ENCODE data around the gene ID2. TPM values are rescaled to one million over a fixed set of nuclear protein-coding genes. Genes with fewer than 3 reads are reported as not detected.

ID2 gene
- total and polyA plus RNA-seq, 5 experiments from 2014 or later = 67.1 to 630 (median 368) TPM

GRCh38 chr2:8641301-8641965, 40.4 kb upstream of the ID2 start:
- no peak overlapping the region for H3K27ac Mint-ChIP-seq
- no peak for ATAC-seq
- H3K27me3 Mint-ChIP-seq = no peaks in the 10 kb centered on the region
- no peaks in the 10 kb centered on the region for H3K9me3 Mint-ChIP-seq
- no peak overlapping the region for H3K4me3 Mint-ChIP-seq
- POLR2A ChIA-PET = no interaction called here
- no peaks in the 10 kb centered on the region for H3K36me3 Mint-ChIP-seq
- peaks cover 0 to 6% (median 1%) of the 10 kb centered on the region in 4 donors for H3K4me1 Mint-ChIP-seq
- DNase-seq = peak in 1 of 10 donors; percentile 10

- Mint-ChIP-seq H3K9me3 (no peaks in the 10 kb centered on the region), H3K27me3 (no peaks in the 10 kb centered on the region), H3K27ac (no peak overlapping the region), H3K4me1 (peaks cover 0 to 6% (median 1%) of the 10 kb centered on the region in 4 donors), H3K36me3 (no peaks in the 10 kb centered on the region), H3K4me3 (no peak overlapping the region)
- DNase-seq = no peak
- POLR2A ChIA-PET = interaction anchor here (1.0 kb wide), 1 partner anchor 40 kb away, joined by 3 read pairs; no protein-coding TSS in a partner anchor
- no peak for ATAC-seq
Measured at GRCh38 chr2:8642366-8643068, 39.3 kb upstream of the ID2 start.

- POLR2A ChIA-PET = interaction anchor here (0.6 kb wide), 1 partner anchor 41 kb away, joined by 3 read pairs; no protein-coding TSS in a partner anchor
- Mint-ChIP-seq H3K27me3 (no peaks in the 10 kb centered on the region), H3K4me3 (no peak overlapping the region), H3K9me3 (peaks cover 0 to 2% (median 0%) of the 10 kb centered on the region in 9 donors), H3K4me1 (peaks cover 0 to 6% (median 1%) of the 10 kb centered on the region in 4 donors), H3K36me3 (no peaks in the 10 kb centered on the region), H3K27ac (no peak overlapping the region)
- DNase-seq (peak in 1 of 10 donors; percentile 27), ATAC-seq (no peak)
Measured at GRCh38 chr2:8643250-8643995, 38.4 kb upstream of the ID2 start.

- peaks cover 0 to 2% (median 0%) of the 10 kb centered on the region in 9 donors for H3K9me3 Mint-ChIP-seq
- no peaks in the 10 kb centered on the region for H3K27me3 Mint-ChIP-seq
- ATAC-seq (no peak), DNase-seq (peak in 1 of 10 donors; percentile 7)
- H3K4me3 Mint-ChIP-seq = no peak overlapping the region
- H3K27ac Mint-ChIP-seq = no peak overlapping the region
- no peaks in the 10 kb centered on the region for H3K36me3 Mint-ChIP-seq
- POLR2A ChIA-PET = no interaction called here
- H3K4me1 Mint-ChIP-seq = peaks cover 0 to 6% (median 1%) of the 10 kb centered on the region in 4 donors
Measured at GRCh38 chr2:8643996-8644356, 37.9 kb upstream of the ID2 start.

GRCh38 chr2:8644605-8645175, 37.2 kb upstream of the ID2 start:
- ATAC-seq (peak; percentile 39 to 48), DNase-seq (peak in 2 of 10 donors; percentile 8 to 27)
- H3K4me3 Mint-ChIP-seq = no peak overlapping the region
- no peaks in the 10 kb centered on the region for H3K36me3 Mint-ChIP-seq
- H3K27ac Mint-ChIP-seq = peak overlapping the region in 1 of 10 donors; percentile 5
- no peaks in the 10 kb centered on the region for H3K27me3 Mint-ChIP-seq
- peaks cover 0 to 6% (median 1%) of the 10 kb centered on the region in 4 donors for H3K4me1 Mint-ChIP-seq
- peaks cover 0 to 2% (median 0%) of the 10 kb centered on the region in 9 donors for H3K9me3 Mint-ChIP-seq
- POLR2A ChIA-PET = no interaction called here

GRCh38 chr2:8645176-8645831, 36.6 kb upstream of the ID2 start:
- DNase-seq (peak in 1 of 10 donors; percentile 60), ATAC-seq (no peak)
- H3K27me3 Mint-ChIP-seq = no peaks in the 10 kb centered on the region
- POLR2A ChIA-PET = no interaction called here
- H3K36me3 Mint-ChIP-seq = no peaks in the 10 kb centered on the region
- no peak overlapping the region for H3K27ac Mint-ChIP-seq
- peaks cover 0 to 2% (median 0%) of the 10 kb centered on the region in 9 donors for H3K9me3 Mint-ChIP-seq
- no peak overlapping the region for H3K4me3 Mint-ChIP-seq
- H3K4me1 Mint-ChIP-seq = peaks cover 0 to 6% (median 1%) of the 10 kb centered on the region in 4 donors

GRCh38 chr2:8646731-8647461, 35.0 kb upstream of the ID2 start:
- Mint-ChIP-seq H3K27ac (no peak overlapping the region), H3K9me3 (peaks cover 0 to 2% (median 0%) of the 10 kb centered on the region in 9 donors), H3K4me3 (no peak overlapping the region), H3K4me1 (peaks cover 0 to 6% (median 1%) of the 10 kb centered on the region in 4 donors), H3K27me3 (no peaks in the 10 kb centered on the region), H3K36me3 (no peaks in the 10 kb centered on the region)
- POLR2A ChIA-PET = interaction anchor here (1.3 kb wide), 1 partner anchor 35 kb away, joined by 5 read pairs; the partner anchor contains the start of gene ID2
- DNase-seq (no peak), ATAC-seq (no peak)

- no peak overlapping the region for H3K27ac Mint-ChIP-seq
- peaks cover 0 to 2% (median 0%) of the 10 kb centered on the region in 9 donors for H3K9me3 Mint-ChIP-seq
- H3K4me3 Mint-ChIP-seq = no peak overlapping the region
- peaks cover 0 to 6% (median 1%) of the 10 kb centered on the region in 4 donors for H3K4me1 Mint-ChIP-seq
- H3K27me3 Mint-ChIP-seq = no peaks in the 10 kb centered on the region
- DNase-seq (no peak), ATAC-seq (no peak)
- H3K36me3 Mint-ChIP-seq = no peaks in the 10 kb centered on the region
- POLR2A ChIA-PET = interaction anchor here (1.3 kb wide), 1 partner anchor 35 kb away, joined by 5 read pairs; the partner anchor contains the start of gene ID2
Measured at GRCh38 chr2:8647462-8647857, 34.4 kb upstream of the ID2 start.

GRCh38 chr2:8648441-8649213, 33.2 kb upstream of the ID2 start:
- DNase-seq (no peak), ATAC-seq (no peak)
- H3K27me3 Mint-ChIP-seq = peaks cover 0 to 3% (median 0%) of the 10 kb centered on the region in 5 donors
- POLR2A ChIA-PET = no interaction called here
- peaks cover 0 to 1% (median 0%) of the 10 kb centered on the region in 3 donors for H3K36me3 Mint-ChIP-seq
- peaks cover 0 to 2% (median 0%) of the 10 kb centered on the region in 9 donors for H3K9me3 Mint-ChIP-seq
- peaks cover 0 to 6% (median 2%) of the 10 kb centered on the region in 4 donors for H3K4me1 Mint-ChIP-seq
- H3K4me3 Mint-ChIP-seq = no peak overlapping the region
- no peak overlapping the region for H3K27ac Mint-ChIP-seq

- DNase-seq = no peak
- H3K27me3 Mint-ChIP-seq = peaks cover under 1 to 8% (median 3%) of the 10 kb centered on the region in 5 donors
- ATAC-seq = no peak
- no peak overlapping the region for H3K27ac Mint-ChIP-seq
- H3K9me3 Mint-ChIP-seq = peaks cover 0 to 2% (median 0%) of the 10 kb centered on the region in 9 donors
- POLR2A ChIA-PET = no interaction called here
- peaks cover 0 to 1% (median 0%) of the 10 kb centered on the region in 3 donors for H3K36me3 Mint-ChIP-seq
- no peak overlapping the region for H3K4me3 Mint-ChIP-seq
- H3K4me1 Mint-ChIP-seq = peaks cover 0 to 2% (median under 1%) of the 10 kb centered on the region in 4 donors
Measured at GRCh38 chr2:8649718-8650117, 32.1 kb upstream of the ID2 start.

GRCh38 chr2:8650256-8650655, 31.6 kb upstream of the ID2 start:
- Mint-ChIP-seq H3K27me3 (peaks cover 1 to 14% (median 8%) of the 10 kb centered on the region in 5 donors), H3K9me3 (peaks cover 0 to 2% (median 0%) of the 10 kb centered on the region in 9 donors), H3K4me1 (peaks cover 0 to 2% (median under 1%) of the 10 kb centered on the region in 4 donors), H3K36me3 (peaks cover 0 to 1% (median 0%) of the 10 kb centered on the region in 3 donors), H3K27ac (peak overlapping the region in 1 of 10 donors; percentile 71), H3K4me3 (peak overlapping the region in 1 of 10 donors; percentile 4)
- POLR2A ChIA-PET = no interaction called here
- no peak for DNase-seq
- no peak for ATAC-seq
